T1000 (cell line): ENCODE measurements around the gene MAPK8.
A peak's percentile ranks its signal among the peaks of the same experiment; 100 is the strongest.
"Not testable (repeated sequence)": the region's sequence is repeated elsewhere in the genome, so short reads cannot be mapped to it uniquely, and the experiment has no call there.

Experiments used
- DNase-seq: peaks from one replicate; lab custom pipeline; 2025; ENCODE audit warnings: mixed read lengths; lab: John Stamatoyannopoulos, UW

Gene MAPK8

GRCh38 chr10:48336978-48337599 is 30.6 kb downstream of the MAPK8 start:
- DNase-seq = no peak

GRCh38 chr10:48340734-48341133 is 34.3 kb downstream of the MAPK8 start:
- no peak for DNase-seq

- DNase-seq = no peak
These were observed 36.6 kb downstream of the MAPK8 start for GRCh38 chr10:48343106-48343505.

- no peak for DNase-seq
These were observed 37.6 kb downstream of the MAPK8 start for GRCh38 chr10:48343921-48344598.

- not testable (repeated sequence) for DNase-seq
These were observed 39.8 kb downstream of the MAPK8 start for GRCh38 chr10:48346248-48346647.

- DNase-seq = not testable (repeated sequence)
These were observed 41.1 kb downstream of the MAPK8 start for GRCh38 chr10:48347539-48347938.

- DNase-seq = not testable (repeated sequence)
These were observed 41.5 kb downstream of the MAPK8 start for GRCh38 chr10:48347943-48348342.

GRCh38 chr10:48353246-48353645 is 46.8 kb downstream of the MAPK8 start:
- no peak for DNase-seq

- DNase-seq = no peak
These were observed 51.2 kb downstream of the MAPK8 start for GRCh38 chr10:48357631-48358030.

- DNase-seq = no peak
These were observed 51.7 kb downstream of the MAPK8 start for GRCh38 chr10:48358162-48358561.

- DNase-seq = no peak
These were observed 52.4 kb downstream of the MAPK8 start for GRCh38 chr10:48358838-48359237.

- no peak for DNase-seq
These were observed 54.7 kb downstream of the MAPK8 start for GRCh38 chr10:48361176-48361575.

GRCh38 chr10:48363617-48364355 is 57.3 kb downstream of the MAPK8 start:
- DNase-seq = peak; percentile 10

- no peak for DNase-seq
These were observed 58.4 kb downstream of the MAPK8 start for GRCh38 chr10:48364659-48365405.

- no peak for DNase-seq
These were observed 59.2 kb downstream of the MAPK8 start for GRCh38 chr10:48365668-48366067.

GRCh38 chr10:48366261-48366660 is 59.8 kb downstream of the MAPK8 start:
- DNase-seq = no peak

GRCh38 chr10:48369501-48369900 is 63.0 kb downstream of the MAPK8 start:
- DNase-seq = no peak

- no peak for DNase-seq
These were observed 71.5 kb downstream of the MAPK8 start for GRCh38 chr10:48377751-48378530.

GRCh38 chr10:48378675-48379074 is 72.2 kb downstream of the MAPK8 start:
- no peak for DNase-seq

- no peak for DNase-seq
These were observed 75.5 kb downstream of the MAPK8 start for GRCh38 chr10:48381971-48382370.

GRCh38 chr10:48382982-48383381 is 76.5 kb downstream of the MAPK8 start:
- DNase-seq = no peak

- no peak for DNase-seq
These were observed 76.9 kb downstream of the MAPK8 start for GRCh38 chr10:48383393-48383792.
